Measurements from ENCODE around the gene CDC42EP4. TPM values are rescaled to one million over a fixed set of nuclear protein-coding genes. Genes with fewer than 3 reads are reported as not detected.

The CDC42EP4 gene
- total RNA-seq, 2 experiments from 2014 or later, result not detected

DNA sequence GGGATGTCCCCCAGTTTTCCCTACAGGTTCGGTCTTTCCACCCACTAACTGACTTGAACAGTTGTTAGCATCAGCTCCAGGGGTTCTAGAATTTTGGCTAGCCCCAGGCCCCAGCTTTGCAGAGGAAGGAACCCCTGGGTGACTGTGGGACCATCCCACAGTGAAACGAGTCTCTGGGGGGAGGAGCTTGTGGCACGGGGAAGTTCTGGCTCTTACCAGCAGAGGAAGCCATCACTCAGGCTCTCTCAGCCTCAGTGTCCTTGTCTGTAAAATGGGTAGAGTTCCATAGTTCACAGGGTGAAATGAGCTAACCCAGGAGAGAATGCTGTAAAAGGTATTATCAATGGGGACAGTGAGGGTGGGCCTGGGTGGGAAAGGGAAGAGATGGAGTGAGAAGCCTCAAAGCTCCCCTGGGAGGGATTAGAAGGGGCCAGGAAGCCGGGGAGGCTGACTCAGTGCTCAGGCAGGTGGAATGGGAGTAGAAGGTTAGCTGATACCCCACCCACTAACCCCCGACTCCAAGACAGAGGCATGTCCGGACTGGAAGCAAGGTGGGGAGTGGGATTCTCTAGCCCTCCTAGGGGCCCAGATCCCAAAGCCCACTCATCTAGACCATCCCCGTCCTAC, 30.9 kb upstream of the CDC42EP4 start:
- Histone ChIP-seq H3K4me2 (ENCODE audit: low read length) (no peak overlapping the region), H4K20me1 (ENCODE audit: insufficient read depth, low read length) (no peaks in the 10 kb centered on the region), H3K4me1 (ENCODE audit: insufficient read depth, low read length, poor library complexity, severe bottlenecking) (no peaks in the 10 kb centered on the region), H3K9me2 (ENCODE audit: insufficient read depth, low read length) (no peaks in the 10 kb centered on the region), H3K36me3 (ENCODE audit: insufficient read depth, low read length) (no peaks in the 10 kb centered on the region), H3K4me3 (ENCODE audit: low read depth, low read length, poor library complexity, severe bottlenecking) (no peak overlapping the region), H3K27ac (ENCODE audit: low read depth, low read length, poor library complexity, severe bottlenecking) (no peak overlapping the region), H3K79me2 (ENCODE audit: insufficient read depth, low read depth, low read length) (no peaks in the 10 kb centered on the region), H2AFZ (ENCODE audit: low read length) (no peak overlapping the region), H3K9me3 (ENCODE audit: low read length) (no peaks in the 10 kb centered on the region)
- ChIA-PET POLR2A (no interaction called here), CTCF (ENCODE audit: unreplicated experiment) (no interaction called here)
- DNase-seq (ENCODE audit: low spot score), result no peak
- BruUV-seq (replicated peaks), result no TSS peak
- TF ChIP-seq EZH2phosphoT487 (IDR thresholded peaks at IDR 0.05; ENCODE audit: borderline replicate concordance, low read depth, low read length), result no peak
- TF ChIP-seq, protein P1, sequence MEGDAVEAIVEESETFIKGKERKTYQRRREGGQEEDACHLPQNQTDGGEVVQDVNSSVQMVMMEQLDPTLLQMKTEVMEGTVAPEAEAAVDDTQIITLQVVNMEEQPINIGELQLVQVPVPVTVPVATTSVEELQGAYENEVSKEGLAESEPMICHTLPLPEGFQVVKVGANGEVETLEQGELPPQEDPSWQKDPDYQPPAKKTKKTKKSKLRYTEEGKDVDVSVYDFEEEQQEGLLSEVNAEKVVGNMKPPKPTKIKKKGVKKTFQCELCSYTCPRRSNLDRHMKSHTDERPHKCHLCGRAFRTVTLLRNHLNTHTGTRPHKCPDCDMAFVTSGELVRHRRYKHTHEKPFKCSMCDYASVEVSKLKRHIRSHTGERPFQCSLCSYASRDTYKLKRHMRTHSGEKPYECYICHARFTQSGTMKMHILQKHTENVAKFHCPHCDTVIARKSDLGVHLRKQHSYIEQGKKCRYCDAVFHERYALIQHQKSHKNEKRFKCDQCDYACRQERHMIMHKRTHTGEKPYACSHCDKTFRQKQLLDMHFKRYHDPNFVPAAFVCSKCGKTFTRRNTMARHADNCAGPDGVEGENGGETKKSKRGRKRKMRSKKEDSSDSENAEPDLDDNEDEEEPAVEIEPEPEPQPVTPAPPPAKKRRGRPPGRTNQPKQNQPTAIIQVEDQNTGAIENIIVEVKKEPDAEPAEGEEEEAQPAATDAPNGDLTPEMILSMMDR (conservative IDR thresholded peaks at IDR 0.05; ENCODE audit: low read length), result no peak
- intact Hi-C loops (cut with micrococcal nuclease; ENCODE audit: unreplicated experiment), result no loop called here

DNA sequence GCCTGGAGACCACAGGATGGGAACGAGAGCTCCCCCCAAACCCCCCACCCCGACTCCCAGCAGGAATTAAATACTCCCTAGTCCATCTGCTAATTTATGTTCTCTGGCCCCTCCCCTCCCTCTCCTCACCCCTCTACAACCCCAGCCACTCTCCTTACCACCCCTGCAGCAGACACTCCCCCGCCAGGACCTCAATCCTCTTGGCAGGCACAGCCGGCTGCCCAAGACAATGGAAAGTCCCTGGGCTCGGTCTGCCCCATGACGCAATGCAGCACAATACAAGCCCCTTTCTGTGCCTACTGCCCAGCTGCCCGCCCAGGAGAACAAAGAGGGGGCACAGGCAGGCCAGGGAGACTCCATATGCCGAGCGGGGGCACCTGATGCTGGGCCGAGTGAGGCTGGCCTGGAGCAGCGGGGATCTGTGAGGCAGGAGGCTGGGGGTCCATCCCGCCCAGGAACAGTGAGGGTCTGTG, 30.3 kb upstream of the CDC42EP4 start:
- no TSS peak for BruUV-seq (replicated peaks)
- Histone ChIP-seq H3K4me1 (ENCODE audit: insufficient read depth, low read length, poor library complexity, severe bottlenecking) (no peaks in the 10 kb centered on the region), H2AFZ (ENCODE audit: low read length) (no peak overlapping the region), H3K9me3 (ENCODE audit: low read length) (no peaks in the 10 kb centered on the region), H3K9me2 (ENCODE audit: insufficient read depth, low read length) (no peaks in the 10 kb centered on the region), H3K4me2 (ENCODE audit: low read length) (no peak overlapping the region), H3K36me3 (ENCODE audit: insufficient read depth, low read length) (no peaks in the 10 kb centered on the region), H3K79me2 (ENCODE audit: insufficient read depth, low read depth, low read length) (no peaks in the 10 kb centered on the region), H3K27ac (ENCODE audit: low read depth, low read length, poor library complexity, severe bottlenecking) (no peak overlapping the region), H4K20me1 (ENCODE audit: insufficient read depth, low read length) (no peaks in the 10 kb centered on the region), H3K4me3 (ENCODE audit: low read depth, low read length, poor library complexity, severe bottlenecking) (no peak overlapping the region)
- no peak for TF ChIP-seq EZH2phosphoT487 (IDR thresholded peaks at IDR 0.05; ENCODE audit: borderline replicate concordance, low read depth, low read length)
- TF ChIP-seq, protein P1 (conservative IDR thresholded peaks at IDR 0.05; ENCODE audit: low read length), result no peak
- no peak for DNase-seq (ENCODE audit: low spot score)
- intact Hi-C loops (cut with micrococcal nuclease; ENCODE audit: unreplicated experiment), result no loop called here
- ChIA-PET CTCF (ENCODE audit: unreplicated experiment) (no interaction called here), POLR2A (interaction anchor here (1.0 kb wide), 1 partner anchor 1160 kb away, joined by 5 read pairs; no protein-coding TSS in a partner anchor)

DNA sequence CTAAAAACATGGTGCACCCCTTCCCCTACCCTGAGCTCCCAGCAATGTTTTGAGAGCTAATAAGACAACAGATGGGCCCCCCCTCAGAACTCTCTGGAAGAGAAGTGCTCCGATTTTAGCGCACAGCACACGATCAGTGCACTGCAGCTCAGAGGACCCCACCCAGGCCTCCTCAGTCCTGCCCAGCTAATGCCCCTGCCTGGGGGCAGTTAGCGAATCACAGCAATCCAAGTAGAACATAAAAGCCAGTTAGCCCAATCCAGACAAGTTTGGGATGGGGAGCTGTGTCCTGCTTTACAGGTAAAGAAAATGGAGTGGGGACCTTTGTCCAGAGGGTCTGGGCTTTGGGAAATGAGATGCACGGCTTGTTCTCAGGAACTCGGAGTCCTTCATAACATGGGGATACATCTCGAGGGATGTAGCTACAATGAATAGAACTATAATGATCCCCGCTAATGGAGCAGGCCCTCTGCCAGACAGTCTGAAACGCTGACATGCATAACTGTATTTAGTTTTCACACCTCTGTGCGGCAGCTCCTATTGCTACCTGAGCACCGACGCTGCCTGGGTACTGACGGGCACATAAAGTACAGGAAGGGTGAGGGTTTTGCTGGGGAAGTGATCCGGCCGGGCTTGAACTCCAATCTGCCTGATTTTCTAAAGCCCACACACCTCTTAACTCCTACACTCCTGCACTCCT, 29.7 kb upstream of the CDC42EP4 start:
- BruUV-seq (replicated peaks), result no TSS peak
- no peak overlapping the region for H2AFZ ChIP-seq (ENCODE audit: low read length)
- no peaks in the 10 kb centered on the region for H3K79me2 ChIP-seq (ENCODE audit: insufficient read depth, low read depth, low read length)
- H3K9me3 ChIP-seq (ENCODE audit: low read length), result no peaks in the 10 kb centered on the region
- ChIA-PET POLR2A (interaction anchor here (0.6 to 1.0 kb wide), 6 partner anchors 13 to 1161 kb away, joined by 3 to 5 read pairs (median 4); no protein-coding TSS in a partner anchor), CTCF (ENCODE audit: unreplicated experiment) (no interaction called here)
- no peak overlapping the region for H3K4me3 ChIP-seq (ENCODE audit: low read depth, low read length, poor library complexity, severe bottlenecking)
- H4K20me1 ChIP-seq (ENCODE audit: insufficient read depth, low read length), result no peaks in the 10 kb centered on the region
- H3K4me2 ChIP-seq (ENCODE audit: low read length), result no peak overlapping the region
- no peaks in the 10 kb centered on the region for H3K4me1 ChIP-seq (ENCODE audit: insufficient read depth, low read length, poor library complexity, severe bottlenecking)
- H3K27ac ChIP-seq (ENCODE audit: low read depth, low read length, poor library complexity, severe bottlenecking), result no peak overlapping the region
- H3K9me2 ChIP-seq (ENCODE audit: insufficient read depth, low read length), result no peaks in the 10 kb centered on the region
- no peak for TF ChIP-seq EZH2phosphoT487 (IDR thresholded peaks at IDR 0.05; ENCODE audit: borderline replicate concordance, low read depth, low read length)
- TF ChIP-seq, protein P1 (conservative IDR thresholded peaks at IDR 0.05; ENCODE audit: low read length), result no peak
- no peaks in the 10 kb centered on the region for H3K36me3 ChIP-seq (ENCODE audit: insufficient read depth, low read length)
- DNase-seq (ENCODE audit: low spot score), result no peak
- intact Hi-C loops (cut with micrococcal nuclease; ENCODE audit: unreplicated experiment), result no loop called here
